Activated T-cell treated with anti-CD3 and anti-CD28 coated beads, Interleukin-2, amount 50 U/mL, for 24 hours (primary cell): ENCODE data around the gene NUDT8.
A peak's percentile ranks its signal among the peaks of the same experiment; 100 is the strongest.
"Not testable (repeated sequence)": the region's sequence is repeated elsewhere in the genome, so short reads cannot be mapped to it uniquely, and the experiment has no call there.

ENCODE experiments used
- DNase-seq: peaks from one replicate; pipeline ENCODE4 v3.0.0-alpha.2; 2020
- H3K27ac Mint-ChIP-seq: 2 replicates; pipeline ENCODE4 v1.8.0; 2020; ENCODE audit warnings: mild to moderate bottlenecking, mixed read lengths
- H3K27me3 Mint-ChIP-seq: 2 replicates; pipeline ENCODE4 v1.8.0; 2020; ENCODE audit warnings: mixed read lengths
- H3K36me3 Mint-ChIP-seq: 2 replicates; pipeline ENCODE4 v1.8.0; 2020; ENCODE audit warnings: low read depth, mixed read lengths
- H3K4me1 Mint-ChIP-seq: 2 replicates; pipeline ENCODE4 v1.8.0; 2020; ENCODE audit warnings: low read depth, mixed read lengths
- H3K4me3 Mint-ChIP-seq: 2 replicates; pipeline ENCODE4 v1.8.0; 2020; ENCODE audit warnings: mild to moderate bottlenecking, moderate library complexity, mixed read lengths
- H3K9me3 Mint-ChIP-seq: 2 replicates; pipeline ENCODE4 v1.8.0; 2020; ENCODE audit warnings: mixed read lengths

Gene NUDT8

GRCh38 chr11:67664696-67665540, 35.2 kb upstream of the NUDT8 start:
- H3K9me3 Mint-ChIP-seq: no peaks in the 10 kb centered on the region
- H3K27ac Mint-ChIP-seq: no peak overlapping the region
- H3K36me3 Mint-ChIP-seq: no peaks in the 10 kb centered on the region
- DNase-seq: no peak
- no peaks in the 10 kb centered on the region for H3K4me1 Mint-ChIP-seq
- no peak overlapping the region for H3K4me3 Mint-ChIP-seq
- no peaks in the 10 kb centered on the region for H3K27me3 Mint-ChIP-seq

GRCh38 chr11:67664213-67664585, 34.5 kb upstream of the NUDT8 start:
- H3K36me3 Mint-ChIP-seq: no peaks in the 10 kb centered on the region
- H3K4me1 Mint-ChIP-seq: no peaks in the 10 kb centered on the region
- no peak for DNase-seq
- H3K27ac Mint-ChIP-seq: no peak overlapping the region
- H3K27me3 Mint-ChIP-seq: no peaks in the 10 kb centered on the region
- no peak overlapping the region for H3K4me3 Mint-ChIP-seq
- no peaks in the 10 kb centered on the region for H3K9me3 Mint-ChIP-seq

- Mint-ChIP-seq H3K4me1 (peaks cover 2% of the 10 kb centered on the region), H3K9me3 (no peaks in the 10 kb centered on the region), H3K27ac (no peak overlapping the region), H3K4me3 (no peak overlapping the region), H3K36me3 (no peaks in the 10 kb centered on the region), H3K27me3 (no peaks in the 10 kb centered on the region)
- DNase-seq: no peak
Observed at GRCh38 chr11:67663532-67664212, 33.9 kb upstream of the NUDT8 start.

GRCh38 chr11:67662835-67663531, 33.2 kb upstream of the NUDT8 start:
- peaks cover 2% of the 10 kb centered on the region for H3K4me1 Mint-ChIP-seq
- no peak overlapping the region for H3K27ac Mint-ChIP-seq
- H3K36me3 Mint-ChIP-seq: no peaks in the 10 kb centered on the region
- no peak for DNase-seq
- H3K9me3 Mint-ChIP-seq: no peaks in the 10 kb centered on the region
- no peak overlapping the region for H3K4me3 Mint-ChIP-seq
- H3K27me3 Mint-ChIP-seq: no peaks in the 10 kb centered on the region

- Mint-ChIP-seq H3K4me1 (peaks cover 7% of the 10 kb centered on the region), H3K27ac (no peak overlapping the region), H3K9me3 (no peaks in the 10 kb centered on the region), H3K27me3 (no peaks in the 10 kb centered on the region), H3K36me3 (no peaks in the 10 kb centered on the region), H3K4me3 (no peak overlapping the region)
- DNase-seq: no peak
Observed at GRCh38 chr11:67662142-67662834, 32.6 kb upstream of the NUDT8 start.

- peaks cover 13% of the 10 kb centered on the region for H3K4me1 Mint-ChIP-seq
- H3K27ac Mint-ChIP-seq, H3K4me3 Mint-ChIP-seq, DNase-seq, H3K36me3 Mint-ChIP-seq, H3K9me3 Mint-ChIP-seq, H3K27me3 Mint-ChIP-seq: not testable (repeated sequence)
Observed at GRCh38 chr11:67660752-67661151, 31.0 kb upstream of the NUDT8 start.

- not testable (repeated sequence) for H3K4me3 Mint-ChIP-seq, H3K27ac Mint-ChIP-seq, H3K27me3 Mint-ChIP-seq, H3K36me3 Mint-ChIP-seq, DNase-seq, H3K9me3 Mint-ChIP-seq
- peaks cover 13% of the 10 kb centered on the region for H3K4me1 Mint-ChIP-seq
Observed at GRCh38 chr11:67659651-67660165, 30.0 kb upstream of the NUDT8 start.

GRCh38 chr11:67657300-67657699, 27.6 kb upstream of the NUDT8 start:
- Mint-ChIP-seq H3K4me3 (no peak overlapping the region), H3K36me3 (no peaks in the 10 kb centered on the region), H3K27ac (no peak overlapping the region), H3K4me1 (peaks cover 13% of the 10 kb centered on the region), H3K9me3 (no peaks in the 10 kb centered on the region), H3K27me3 (no peaks in the 10 kb centered on the region)
- DNase-seq: no peak

- Mint-ChIP-seq H3K4me1 (peaks cover 13% of the 10 kb centered on the region), H3K27ac (no peak overlapping the region), H3K27me3 (no peaks in the 10 kb centered on the region), H3K36me3 (no peaks in the 10 kb centered on the region), H3K9me3 (no peaks in the 10 kb centered on the region), H3K4me3 (no peak overlapping the region)
- no peak for DNase-seq
Observed at GRCh38 chr11:67656278-67656922, 26.7 kb upstream of the NUDT8 start.

- Mint-ChIP-seq H3K27me3 (no peaks in the 10 kb centered on the region), H3K36me3 (no peaks in the 10 kb centered on the region), H3K4me3 (no peak overlapping the region), H3K4me1 (peaks cover 30% of the 10 kb centered on the region), H3K27ac (no peak overlapping the region), H3K9me3 (no peaks in the 10 kb centered on the region)
- peak; percentile 3 for DNase-seq
Observed at GRCh38 chr11:67654225-67654624, 24.5 kb upstream of the NUDT8 start.

- Mint-ChIP-seq H3K4me1 (peaks cover 38% of the 10 kb centered on the region), H3K9me3 (no peaks in the 10 kb centered on the region), H3K36me3 (no peaks in the 10 kb centered on the region), H3K27ac (no peak overlapping the region), H3K27me3 (no peaks in the 10 kb centered on the region), H3K4me3 (no peak overlapping the region)
- DNase-seq: peak; percentile 5
Observed at GRCh38 chr11:67652965-67653845, 23.5 kb upstream of the NUDT8 start.

- Mint-ChIP-seq H3K36me3 (no peaks in the 10 kb centered on the region), H3K4me1 (peaks cover 39% of the 10 kb centered on the region), H3K9me3 (no peaks in the 10 kb centered on the region), H3K27me3 (no peaks in the 10 kb centered on the region), H3K27ac (no peak overlapping the region), H3K4me3 (no peak overlapping the region)
- DNase-seq: no peak
Observed at GRCh38 chr11:67651976-67652781, 22.4 kb upstream of the NUDT8 start.
